ENCODE measurements around the gene UNC5CL.

The UNC5CL gene

GRCh38 chr6:41039060-41039998 is at the start of gene UNC5CL:
Gene UNC5CL, minus strand, starts transcription at chr6:41039221. Its CDS starts 4,147 bp downstream, at chr6:41035074.
- Mint-ChIP-seq H3K36me3 (ENCODE audit: low read depth) (peaks cover 4% of the 10 kb centered on the region), H3K27ac (no peak within 1 kb of the TSS), H3K9me3 (no peaks in the 10 kb centered on the region), H3K27me3 (no peaks in the 10 kb centered on the region), H3K4me1 (ENCODE audit: low read depth) (peaks cover 3% of the 10 kb centered on the region), H3K4me3 (no peak within 1 kb of the TSS)

- H3K9me3 Mint-ChIP-seq: no peaks in the 10 kb centered on the region
- H3K4me1 Mint-ChIP-seq (ENCODE audit: low read depth): peaks cover 4% of the 10 kb centered on the region
- no peak overlapping the region for H3K4me3 Mint-ChIP-seq
- no peak overlapping the region for H3K27ac Mint-ChIP-seq
- peaks cover 74% of the 10 kb centered on the region for H3K36me3 Mint-ChIP-seq (ENCODE audit: low read depth)
- H3K27me3 Mint-ChIP-seq: no peaks in the 10 kb centered on the region
These were observed 49.4 kb upstream of the UNC5CL start for GRCh38 chr6:41088451-41088850.

DNA sequence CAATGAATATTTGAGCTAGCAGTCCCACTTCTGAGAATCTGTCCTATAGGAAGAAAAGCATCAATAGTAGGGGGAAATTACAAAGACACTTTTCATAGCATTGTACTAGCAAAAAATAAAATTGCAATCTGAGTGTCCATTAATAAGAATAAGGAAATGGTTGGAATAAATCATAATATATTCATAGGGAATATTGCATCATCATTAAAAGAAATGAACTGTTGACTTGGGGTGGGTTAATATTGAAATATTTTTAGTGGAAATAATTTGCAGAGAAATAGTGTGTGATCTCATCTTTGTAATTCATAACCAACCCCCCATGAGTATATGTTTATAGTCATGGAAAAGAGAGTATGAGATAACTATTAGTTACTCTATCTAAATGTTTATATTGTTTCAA is 46.2 kb upstream of the UNC5CL start:
- no peak overlapping the region for H3K27ac Mint-ChIP-seq
- H3K36me3 Mint-ChIP-seq (ENCODE audit: low read depth): peaks cover 83% of the 10 kb centered on the region
- no peaks in the 10 kb centered on the region for H3K9me3 Mint-ChIP-seq
- no peak overlapping the region for H3K4me3 Mint-ChIP-seq
- H3K27me3 Mint-ChIP-seq: no peaks in the 10 kb centered on the region
- peaks cover 28% of the 10 kb centered on the region for H3K4me1 Mint-ChIP-seq (ENCODE audit: low read depth)

DNA sequence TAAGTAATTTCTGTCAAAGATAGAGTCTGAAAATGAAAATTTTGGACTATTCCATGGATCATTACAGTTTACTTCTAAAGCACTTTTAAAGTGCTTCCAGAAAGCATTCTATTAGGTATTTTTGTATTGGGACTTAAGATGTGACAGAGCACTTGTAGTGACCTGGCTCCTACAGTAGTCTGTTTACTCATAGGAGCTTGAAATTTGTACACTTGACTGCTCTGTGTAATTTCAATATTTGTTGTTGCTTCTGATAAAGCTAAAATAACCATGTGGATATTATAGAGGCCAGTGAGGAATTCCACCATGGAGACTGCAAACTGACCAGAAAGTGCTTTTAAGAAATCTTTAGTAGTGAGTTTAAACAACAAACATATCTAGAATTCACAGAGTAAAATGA is 44.1 kb upstream of the UNC5CL start:
- Mint-ChIP-seq H3K27me3 (no peaks in the 10 kb centered on the region), H3K36me3 (ENCODE audit: low read depth) (peaks cover 89% of the 10 kb centered on the region), H3K27ac (no peak overlapping the region), H3K4me1 (ENCODE audit: low read depth) (peaks cover 45% of the 10 kb centered on the region), H3K4me3 (no peak overlapping the region), H3K9me3 (no peaks in the 10 kb centered on the region)

DNA sequence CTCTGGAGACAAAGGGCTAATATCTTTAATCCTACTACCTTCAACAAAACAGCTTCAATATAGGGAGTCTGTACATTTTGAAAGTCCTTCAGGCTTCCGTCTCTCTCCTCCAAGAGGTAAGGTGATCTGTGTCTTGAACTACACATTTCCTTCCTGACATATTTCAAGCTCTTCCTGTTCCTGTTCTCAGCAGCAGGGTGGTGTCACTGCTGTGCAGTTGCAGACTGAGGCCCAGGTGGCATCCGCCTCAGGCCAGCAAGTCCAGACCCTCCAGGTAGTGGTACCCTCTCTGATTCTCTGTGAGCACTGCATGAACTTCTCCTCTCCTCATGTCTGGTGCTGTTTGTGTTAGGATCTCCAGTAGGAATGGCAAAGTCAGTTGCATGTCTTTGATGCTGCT is 41.6 kb upstream of the UNC5CL start:
- Mint-ChIP-seq H3K4me3 (peak overlapping the region; percentile 17), H3K9me3 (no peaks in the 10 kb centered on the region), H3K27ac (peak overlapping the region; percentile 81), H3K27me3 (no peaks in the 10 kb centered on the region), H3K36me3 (ENCODE audit: low read depth) (peaks cover 81% of the 10 kb centered on the region), H3K4me1 (ENCODE audit: low read depth) (peaks cover 64% of the 10 kb centered on the region)

DNA sequence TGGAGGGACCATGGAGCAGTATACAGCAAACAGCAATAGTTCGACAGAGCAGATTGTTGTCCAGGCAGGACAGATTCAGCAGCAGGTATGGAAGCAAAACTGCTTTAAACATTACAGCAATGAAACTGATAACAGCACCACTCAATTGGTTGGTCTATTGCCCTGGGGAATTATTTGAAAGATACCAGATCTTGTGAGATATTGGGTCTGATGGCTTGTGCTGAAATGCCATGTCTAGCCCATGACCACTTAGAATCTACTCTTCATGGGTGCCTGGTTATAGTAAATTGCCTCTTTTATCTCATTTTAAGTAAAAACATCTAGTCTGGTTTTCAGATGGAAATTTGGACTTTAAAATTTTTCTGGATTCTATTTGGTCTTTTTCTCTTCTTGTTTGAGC is 40.1 kb upstream of the UNC5CL start:
- peaks cover 79% of the 10 kb centered on the region for H3K4me1 Mint-ChIP-seq (ENCODE audit: low read depth)
- no peaks in the 10 kb centered on the region for H3K9me3 Mint-ChIP-seq
- H3K36me3 Mint-ChIP-seq (ENCODE audit: low read depth): peaks cover 79% of the 10 kb centered on the region
- H3K4me3 Mint-ChIP-seq: no peak overlapping the region
- H3K27me3 Mint-ChIP-seq: no peaks in the 10 kb centered on the region
- peak overlapping the region; percentile 21 for H3K27ac Mint-ChIP-seq

- Mint-ChIP-seq H3K36me3 (ENCODE audit: low read depth) (peaks cover 74% of the 10 kb centered on the region), H3K27me3 (no peaks in the 10 kb centered on the region), H3K4me3 (no peak overlapping the region), H3K27ac (no peak overlapping the region), H3K9me3 (no peaks in the 10 kb centered on the region), H3K4me1 (ENCODE audit: low read depth) (peaks cover 81% of the 10 kb centered on the region)
These were observed 39.1 kb upstream of the UNC5CL start for GRCh38 chr6:41078101-41078500.

DNA sequence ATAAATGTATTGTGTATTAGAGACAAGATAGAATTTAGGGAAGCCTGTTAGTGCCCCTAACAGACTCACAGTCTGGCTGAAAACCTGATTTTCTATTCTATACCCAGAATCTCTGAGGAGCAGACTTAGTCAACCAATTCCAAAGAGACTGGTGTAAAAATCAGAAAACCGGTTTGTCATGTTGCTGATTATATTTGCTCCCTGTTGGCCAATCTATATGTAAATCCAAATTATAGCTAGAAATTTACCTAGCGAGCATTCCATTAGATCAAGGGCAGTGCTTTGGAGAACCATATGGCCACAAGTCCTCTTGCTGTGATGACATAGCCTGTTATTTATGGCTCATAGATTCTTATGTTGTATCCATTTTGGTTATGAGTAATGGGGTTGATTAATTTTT is 38.5 kb upstream of the UNC5CL start:
- peaks cover 79% of the 10 kb centered on the region for H3K4me1 Mint-ChIP-seq (ENCODE audit: low read depth)
- no peak overlapping the region for H3K27ac Mint-ChIP-seq
- no peaks in the 10 kb centered on the region for H3K9me3 Mint-ChIP-seq
- no peaks in the 10 kb centered on the region for H3K27me3 Mint-ChIP-seq
- no peak overlapping the region for H3K4me3 Mint-ChIP-seq
- H3K36me3 Mint-ChIP-seq (ENCODE audit: low read depth): peaks cover 68% of the 10 kb centered on the region

GRCh38 chr6:41075651-41076626 is 36.9 kb upstream of the UNC5CL start:
- H3K4me3 Mint-ChIP-seq: peak overlapping the region; percentile 90
- peaks cover 74% of the 10 kb centered on the region for H3K4me1 Mint-ChIP-seq (ENCODE audit: low read depth)
- H3K27me3 Mint-ChIP-seq: no peaks in the 10 kb centered on the region
- peak overlapping the region; percentile 89 for H3K27ac Mint-ChIP-seq
- H3K36me3 Mint-ChIP-seq (ENCODE audit: low read depth): peaks cover 58% of the 10 kb centered on the region
- H3K9me3 Mint-ChIP-seq: no peaks in the 10 kb centered on the region

DNA sequence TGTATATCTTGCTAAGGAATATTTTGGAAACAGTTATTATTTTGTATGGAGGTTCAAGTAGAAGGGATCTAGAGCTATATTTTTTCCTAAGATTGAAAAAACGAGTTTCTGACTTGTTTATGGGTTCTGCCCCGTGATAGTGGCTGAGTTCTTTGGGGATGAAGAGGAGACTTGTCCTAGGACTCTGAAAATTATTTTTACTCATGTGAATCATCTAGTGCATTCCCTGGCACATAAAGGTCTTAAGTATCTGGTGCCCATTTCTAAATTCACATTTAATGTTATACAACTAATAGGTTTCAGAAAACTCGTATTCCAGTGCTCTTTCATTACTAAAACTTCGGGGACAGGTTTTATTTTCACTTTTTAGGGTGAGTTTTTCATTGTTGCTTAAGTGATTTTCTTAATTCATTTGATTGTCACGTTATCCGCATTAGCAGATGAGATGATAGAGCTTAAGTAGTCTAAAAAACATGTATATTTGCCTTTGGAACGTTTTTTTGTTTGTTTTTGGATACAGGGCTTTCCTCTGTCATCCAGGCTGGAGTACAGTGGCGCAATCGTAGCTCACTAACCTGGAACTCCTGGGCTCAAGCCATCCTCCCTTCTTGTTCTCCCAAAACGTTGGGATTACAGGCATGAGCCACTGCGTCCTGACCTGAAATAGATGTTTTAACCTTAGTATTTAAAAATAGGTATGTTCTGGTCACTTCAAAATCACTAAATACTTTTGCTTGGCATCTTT is 35.8 kb upstream of the UNC5CL start:
- Mint-ChIP-seq H3K4me1 (ENCODE audit: low read depth) (peaks cover 73% of the 10 kb centered on the region), H3K27me3 (no peaks in the 10 kb centered on the region), H3K27ac (peak overlapping the region; percentile 89), H3K36me3 (ENCODE audit: low read depth) (peaks cover 54% of the 10 kb centered on the region), H3K4me3 (peak overlapping the region; percentile 90), H3K9me3 (no peaks in the 10 kb centered on the region)

- H3K4me1 Mint-ChIP-seq (ENCODE audit: low read depth): peaks cover 69% of the 10 kb centered on the region
- no peaks in the 10 kb centered on the region for H3K27me3 Mint-ChIP-seq
- H3K4me3 Mint-ChIP-seq: peak overlapping the region; percentile 90
- peaks cover 53% of the 10 kb centered on the region for H3K36me3 Mint-ChIP-seq (ENCODE audit: low read depth)
- H3K9me3 Mint-ChIP-seq: no peaks in the 10 kb centered on the region
- H3K27ac Mint-ChIP-seq: peak overlapping the region; percentile 89
These were observed 35.1 kb upstream of the UNC5CL start for GRCh38 chr6:41073968-41074691.

GRCh38 chr6:41073203-41073967 is 34.4 kb upstream of the UNC5CL start:
- peaks cover 48% of the 10 kb centered on the region for H3K36me3 Mint-ChIP-seq (ENCODE audit: low read depth)
- peaks cover 63% of the 10 kb centered on the region for H3K4me1 Mint-ChIP-seq (ENCODE audit: low read depth)
- peak overlapping the region; percentile 89 for H3K27ac Mint-ChIP-seq
- H3K4me3 Mint-ChIP-seq: peak overlapping the region; percentile 93
- H3K9me3 Mint-ChIP-seq: no peaks in the 10 kb centered on the region
- no peaks in the 10 kb centered on the region for H3K27me3 Mint-ChIP-seq

DNA sequence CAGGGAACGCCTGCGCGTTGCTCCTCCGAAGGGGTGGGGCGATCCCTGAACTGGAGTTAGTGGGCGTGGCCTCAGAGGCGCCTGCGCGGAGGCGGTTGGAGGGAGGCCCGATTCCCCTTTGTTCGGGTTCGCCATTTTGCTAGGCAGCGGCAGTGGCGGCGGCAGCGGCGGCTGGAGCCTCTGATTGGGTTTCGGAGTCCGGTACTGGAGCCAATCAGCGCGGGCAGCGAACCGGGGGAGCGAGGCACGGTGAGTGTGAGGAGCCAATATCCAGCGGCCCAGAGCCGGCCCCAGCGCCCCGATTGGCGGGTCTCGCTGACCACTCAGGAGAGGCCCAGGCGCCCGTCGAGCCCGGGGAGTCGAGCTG is 33.8 kb upstream of the UNC5CL start, which contains the start of gene NFYA:
TSS of gene NFYA (plus strand) at position 139 of the 367 bp plus-strand sequence. CDS start 6,116 bp downstream, outside the sequence.
- peaks cover 48% of the 10 kb centered on the region for H3K36me3 Mint-ChIP-seq (ENCODE audit: low read depth)

More for the DNA sequence above, 33.8 kb upstream of the UNC5CL start, which contains the start of gene NFYA:
- Mint-ChIP-seq H3K27me3 (no peaks in the 10 kb centered on the region), H3K9me3 (no peaks in the 10 kb centered on the region), H3K27ac (peak within 1 kb of the TSS; percentile 95), H3K4me1 (ENCODE audit: low read depth) (peaks cover 60% of the 10 kb centered on the region), H3K4me3 (peak within 1 kb of the TSS; percentile 93)

Data from stimulated activated naive CD8-positive, alpha-beta T cell treated with anti-CD3 and anti-CD28 coated beads, Interleukin-15, Interleukin-2, amounts not matched to agents 100 ng/mL and 50 ng/mL, for 24 hours (primary cell).